Gastroesophageal sphincter (tissue), 3 donors: Measurements from ENCODE around the gene C9orf50.

ENCODE experiments used
- EP300 ChIP-seq: sonication (generic); formaldehyde crosslinking; IDR thresholded peaks from one replicate; pipeline ENCODE4 v1.6.1; 2017; ENCODE audit warnings: antibody characterized with exemption, mild to moderate bottlenecking
- POLR2A ChIP-seq, 2 donors: fragments of 450-650 bp; IDR thresholded peaks; one replicate each; pipeline ENCODE4 v1.6.1; 2017; ENCODE audit warnings: antibody characterized with exemption in 2 of 2, mild to moderate bottlenecking in 2 of 2, moderate library complexity in 1 of 2
- POLR2AphosphoS5 ChIP-seq: sonication (generic); formaldehyde crosslinking; IDR thresholded peaks from one replicate; pipeline ENCODE4 v1.6.1; 2017; ENCODE audit warnings: antibody characterized with exemption
- TF ChIP-seq, protein P1 (sequence below), 4 experiments: fragments of 200-600 bp in 2 of 4; fragments of 450-650 bp in 2 of 4; sonication (generic) in 1 of 4; IDR thresholded peaks; one replicate each; pipeline ENCODE4 v1.5.1; 2017 to 2019; ENCODE audit warnings: antibody characterized with exemption in 4 of 4, mild to moderate bottlenecking in 2 of 4, moderate library complexity in 2 of 4

DNA sequence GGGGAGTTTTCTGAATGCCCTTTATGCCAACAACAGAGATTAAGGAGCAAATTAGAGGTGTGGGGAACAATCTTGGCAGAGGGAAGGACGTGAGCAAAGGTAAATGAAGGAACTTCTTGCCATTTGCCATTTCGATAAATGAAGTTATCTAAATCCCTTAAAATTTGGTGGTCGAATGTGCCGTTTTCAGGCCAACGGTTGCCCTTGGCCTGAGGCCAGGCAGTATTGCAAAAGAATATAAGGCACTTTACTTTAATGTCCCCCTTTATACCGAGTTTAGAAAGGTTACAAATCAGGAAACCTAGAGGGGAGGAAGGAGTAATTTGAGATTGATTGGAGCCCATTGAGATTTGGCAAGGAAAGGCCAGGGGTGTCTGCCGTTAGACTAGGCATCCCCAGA lies 26.3 kb downstream of the C9orf50 start:
- TF ChIP-seq, protein P1, sequence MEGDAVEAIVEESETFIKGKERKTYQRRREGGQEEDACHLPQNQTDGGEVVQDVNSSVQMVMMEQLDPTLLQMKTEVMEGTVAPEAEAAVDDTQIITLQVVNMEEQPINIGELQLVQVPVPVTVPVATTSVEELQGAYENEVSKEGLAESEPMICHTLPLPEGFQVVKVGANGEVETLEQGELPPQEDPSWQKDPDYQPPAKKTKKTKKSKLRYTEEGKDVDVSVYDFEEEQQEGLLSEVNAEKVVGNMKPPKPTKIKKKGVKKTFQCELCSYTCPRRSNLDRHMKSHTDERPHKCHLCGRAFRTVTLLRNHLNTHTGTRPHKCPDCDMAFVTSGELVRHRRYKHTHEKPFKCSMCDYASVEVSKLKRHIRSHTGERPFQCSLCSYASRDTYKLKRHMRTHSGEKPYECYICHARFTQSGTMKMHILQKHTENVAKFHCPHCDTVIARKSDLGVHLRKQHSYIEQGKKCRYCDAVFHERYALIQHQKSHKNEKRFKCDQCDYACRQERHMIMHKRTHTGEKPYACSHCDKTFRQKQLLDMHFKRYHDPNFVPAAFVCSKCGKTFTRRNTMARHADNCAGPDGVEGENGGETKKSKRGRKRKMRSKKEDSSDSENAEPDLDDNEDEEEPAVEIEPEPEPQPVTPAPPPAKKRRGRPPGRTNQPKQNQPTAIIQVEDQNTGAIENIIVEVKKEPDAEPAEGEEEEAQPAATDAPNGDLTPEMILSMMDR (IDR thresholded peaks at IDR 0.05): no peak
- TF ChIP-seq EP300 (no peak), POLR2A (IDR thresholded peaks at IDR 0.05) (no peak), POLR2AphosphoS5 (no peak)
